Heart left ventricle (tissue), 16 donors: ENCODE data around the gene MYOM1. TPM values are rescaled to one million over a fixed set of nuclear protein-coding genes. Genes with fewer than 3 reads are reported as not detected.

Experiments
- ATAC-seq, 4 donors: fragments of 200-7000 bp; cut with Tn5 transposase; one replicate each; pipeline ENCODE4 v1.9.1; 2020 to 2022; ENCODE audit warnings: moderate library complexity in 4 of 4, mild to moderate bottlenecking in 3 of 4, moderate number of reproducible peaks in 1 of 4
- DNase-seq, 5 donors: peaks; one replicate each; pipeline ENCODE4 v3.0.0-alpha.2; 2020
- H3K27ac ChIP-seq, 12 donors: fragments of 200-600 bp; sonication (generic) in 4 of 12; one replicate each; pipeline versions ENCODE4 v1.5.0 to v1.8.0; 2016 to 2022; ENCODE audit warnings: mild to moderate bottlenecking in 2 of 12
- H3K27me3 ChIP-seq, 9 donors: fragments of 200-600 bp; sonication (generic) in 2 of 9; one replicate each; pipeline versions ENCODE4 v1.5.1 to v1.8.0; 2016 to 2022; ENCODE audit warnings: mild to moderate bottlenecking in 3 of 9
- H3K36me3 ChIP-seq, 9 donors: fragments of 200-600 bp; sonication (generic) in 2 of 9; one replicate each; pipeline versions ENCODE4 v1.5.0 to v1.8.0; 2018 to 2022; ENCODE audit warnings: mild to moderate bottlenecking in 2 of 9
- H3K4me1 ChIP-seq, 12 donors: fragments of 200-600 bp; sonication (generic) in 4 of 12; one replicate each; pipeline versions ENCODE4 v1.5.0 to v1.8.0; 2016 to 2022; ENCODE audit warnings: mild to moderate bottlenecking in 3 of 12
- H3K4me3 ChIP-seq, 12 donors: fragments of 200-600 bp; sonication (generic) in 4 of 12; one replicate each; pipeline versions ENCODE4 v1.5.0 to v1.8.0; 2017 to 2022; ENCODE audit warnings: mild to moderate bottlenecking in 9 of 12, moderate library complexity in 4 of 12
- H3K9me3 ChIP-seq, 12 donors: fragments of 200-600 bp; sonication (generic) in 4 of 12; one replicate each; pipeline versions ENCODE4 v1.5.0 to v1.8.0; 2016 to 2022; ENCODE audit warnings: mild to moderate bottlenecking in 1 of 12
- POLR2A ChIP-seq, 2 donors: fragments of 450-650 bp; IDR thresholded peaks; one replicate each; pipeline ENCODE4 v1.6.1; 2017; ENCODE audit warnings: antibody characterized with exemption in 2 of 2, mild to moderate bottlenecking in 2 of 2, moderate library complexity in 2 of 2
- WGBS, 4 donors: extraction: QIAGEN DNeasy Blood & Tissue Kit in 2 of 4; methylation state at CpG; one replicate each; pipeline versions ENCODE4 v1.1.5 to v1.1.7; 2013 to 2018; 5-methylcytosine and 5-hydroxymethylcytosine counted together
- intact Hi-C, 10 donors: fragments of 100-400 bp; cut with DNase I; formaldehyde crosslinking; loops; one replicate each; pipeline versions ENCODE4 v1.11.1 to v1.14.2; 2022
- polyA plus RNA-seq, 2 donors: library from polyadenylated mRNA; stranded (reverse); fragments of 200-250 nt; gene quantifications; one replicate each; pipeline ENCODE4 v1.2.3, GENCODE V29; 2013
- total RNA-seq, 9 donors: library from RNA; depleted of rRNA in 2 of 9; stranded (reverse); fragments of >200 nt in 2 of 9; fragmentation: NEBNext Ultra II Directional in 3 of 9; extraction: Animal tissue kit (Norgen Biotek cat#: 25700) in 3 of 9; gene quantifications; one replicate each; pipeline versions ENCODE4 v1.1.0 to v1.2.4, GENCODE V29; 2016 to 2023
- TF ChIP-seq, protein P1 (sequence below), 12 donors: fragments of 200-600 bp; sonication (generic) in 4 of 12; IDR thresholded peaks; one replicate each; pipeline versions ENCODE4 v1.5.0 to v1.8.0; 2018 to 2022; ENCODE audit warnings: antibody characterized with exemption in 12 of 12, mild to moderate bottlenecking in 5 of 12
- donor health status: ischemic (EF 13 %, LVEDD 7.1; RV severe dilation, severe dysfunction).
- donor health status: healthy with polysubstance abuse.
- donor health status: DM: no; HTN: yes; CAD: no.
- donor health status: DM: no; HTN: no; CAD: no.
- donor health status: ischemic (EF 25% LVEDD 6.9; RV normal size, moderate dysfunction).
- donor health status: ischemic (EF 25% LVEDD 5.7; RV mildly dilated, moderate dysfunction).
- donor health status: healthy.
- donor health status: DM: yes; HTN: yes; CAD: no.
- donor health status: ischemic (EF 35%, LVEDD 5.7; RV mildly dilated, moderate dysfunction).
- donor health status: nonischemic (EF 11% LVEDD 7.7; RV severe dilation, severe dysfunction).
- donor health status: DM: yes; HTN: yes; CAD: no.
- donor health status: PGD.
- donor health status: ischemic (EF 29% LVEDD 5.4; RV normal size, mild dysfunction).
- donor health status: nonischemic (EF 23%, LVEDD 6.1; RV moderate dilation, normal function).

MYOM1 gene
- total and polyA plus RNA-seq, 11 donors, result 112 to 1,344 (median 801) TPM

- intact Hi-C loops, result no loop called here
- no peak for TF ChIP-seq POLR2A (IDR thresholded peaks at IDR 0.05)
- TF ChIP-seq, protein P1, sequence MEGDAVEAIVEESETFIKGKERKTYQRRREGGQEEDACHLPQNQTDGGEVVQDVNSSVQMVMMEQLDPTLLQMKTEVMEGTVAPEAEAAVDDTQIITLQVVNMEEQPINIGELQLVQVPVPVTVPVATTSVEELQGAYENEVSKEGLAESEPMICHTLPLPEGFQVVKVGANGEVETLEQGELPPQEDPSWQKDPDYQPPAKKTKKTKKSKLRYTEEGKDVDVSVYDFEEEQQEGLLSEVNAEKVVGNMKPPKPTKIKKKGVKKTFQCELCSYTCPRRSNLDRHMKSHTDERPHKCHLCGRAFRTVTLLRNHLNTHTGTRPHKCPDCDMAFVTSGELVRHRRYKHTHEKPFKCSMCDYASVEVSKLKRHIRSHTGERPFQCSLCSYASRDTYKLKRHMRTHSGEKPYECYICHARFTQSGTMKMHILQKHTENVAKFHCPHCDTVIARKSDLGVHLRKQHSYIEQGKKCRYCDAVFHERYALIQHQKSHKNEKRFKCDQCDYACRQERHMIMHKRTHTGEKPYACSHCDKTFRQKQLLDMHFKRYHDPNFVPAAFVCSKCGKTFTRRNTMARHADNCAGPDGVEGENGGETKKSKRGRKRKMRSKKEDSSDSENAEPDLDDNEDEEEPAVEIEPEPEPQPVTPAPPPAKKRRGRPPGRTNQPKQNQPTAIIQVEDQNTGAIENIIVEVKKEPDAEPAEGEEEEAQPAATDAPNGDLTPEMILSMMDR (IDR thresholded peaks at IDR 0.05), result no peak
- H3K4me1 ChIP-seq, result peaks cover 0 to 15% (median 0%) of the 10 kb centered on the region in 12 donors
- no peak overlapping the region for H3K27ac ChIP-seq
- H3K36me3 ChIP-seq, result no peaks in the 10 kb centered on the region
- H3K4me3 ChIP-seq, result no peak overlapping the region
- no peaks in the 10 kb centered on the region for H3K9me3 ChIP-seq
- no peak for DNase-seq
- 84 to 89% (median 88%) methylated on average over 4 of the region's 4 CpGs for WGBS, 4 donors
- no peak for ATAC-seq
- no peaks in the 10 kb centered on the region for H3K27me3 ChIP-seq
Measured at GRCh38 chr18:3046216-3046808, 173.5 kb downstream of the MYOM1 start.

- Histone ChIP-seq H3K27ac (no peak overlapping the region), H3K4me3 (no peak overlapping the region), H3K27me3 (no peaks in the 10 kb centered on the region), H3K36me3 (no peaks in the 10 kb centered on the region), H3K9me3 (no peaks in the 10 kb centered on the region), H3K4me1 (peaks cover 0 to 13% (median 0%) of the 10 kb centered on the region in 12 donors)
- DNase-seq, result peak in 4 of 5 donors; percentile 31 to 68 (median 40)
- intact Hi-C loops, result no loop called here
- no peak for ATAC-seq
- WGBS, 4 donors, result 59 to 67% (median 61%) methylated on average over 12 of the region's 12 CpGs
- TF ChIP-seq POLR2A (IDR thresholded peaks at IDR 0.05), result no peak
- TF ChIP-seq, protein P1 (IDR thresholded peaks at IDR 0.05), result no peak
Measured at GRCh38 chr18:3044931-3045698, 174.7 kb downstream of the MYOM1 start.

- no peaks in the 10 kb centered on the region for H3K27me3 ChIP-seq
- no peak for TF ChIP-seq POLR2A (IDR thresholded peaks at IDR 0.05)
- TF ChIP-seq, protein P1 (IDR thresholded peaks at IDR 0.05), result no peak
- no peaks in the 10 kb centered on the region for H3K9me3 ChIP-seq
- WGBS, 4 donors, result 90 to 97% (median 93%) methylated on average over 2 of the region's 2 CpGs
- no peaks in the 10 kb centered on the region for H3K36me3 ChIP-seq
- peaks cover 0 to 18% (median 0%) of the 10 kb centered on the region in 12 donors for H3K4me1 ChIP-seq
- H3K27ac ChIP-seq, result no peak overlapping the region
- H3K4me3 ChIP-seq, result no peak overlapping the region
- intact Hi-C loops, result no loop called here
- ATAC-seq, result no peak
- no peak for DNase-seq
Measured at GRCh38 chr18:3042379-3042778, 177.4 kb downstream of the MYOM1 start.

DNA sequence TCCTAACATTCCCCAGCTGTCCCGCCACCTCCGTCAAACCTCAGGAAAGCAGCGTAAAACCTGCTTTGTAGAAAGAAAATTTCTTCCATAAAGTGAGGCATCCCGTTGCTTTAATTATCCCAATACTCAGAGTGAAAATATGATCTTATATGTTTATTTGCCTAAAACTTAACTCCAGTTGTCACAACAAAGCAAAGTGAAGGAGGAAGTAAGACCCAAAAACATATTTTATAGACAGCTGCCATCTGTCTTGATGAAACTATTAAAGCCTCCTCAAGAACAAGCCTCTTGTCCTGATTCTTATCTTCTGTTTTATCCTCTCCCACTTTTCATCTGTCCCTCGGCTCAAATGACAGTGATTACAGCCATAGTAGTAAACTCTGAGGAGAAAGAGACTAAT is 177.9 kb downstream of the MYOM1 start:
- H3K27me3 ChIP-seq, result no peaks in the 10 kb centered on the region
- WGBS, 4 donors, result 84 to 87% (median 85%) methylated on average over 5 of the region's 5 CpGs
- no peak overlapping the region for H3K4me3 ChIP-seq
- ATAC-seq, result no peak
- H3K27ac ChIP-seq, result no peak overlapping the region
- no peak for DNase-seq
- TF ChIP-seq POLR2A (IDR thresholded peaks at IDR 0.05), result no peak
- TF ChIP-seq, protein P1 (IDR thresholded peaks at IDR 0.05), result no peak
- H3K4me1 ChIP-seq, result peaks cover 0 to 23% (median 0%) of the 10 kb centered on the region in 12 donors
- no peaks in the 10 kb centered on the region for H3K36me3 ChIP-seq
- no peaks in the 10 kb centered on the region for H3K9me3 ChIP-seq
- intact Hi-C loops, result no loop called here
